Stomach (tissue), 4 donors: Measurements from ENCODE around the gene UBE3A.

ENCODE experiments used
- CTCF ChIP-seq, 7 experiments: fragments of 450-650 bp in 4 of 7; fragments of 200-600 bp in 3 of 7; sonication (generic) in 3 of 7; IDR thresholded peaks; one replicate each; pipeline ENCODE4 v1.5.1; 2016 to 2019; ENCODE audit warnings: antibody characterized with exemption in 7 of 7, control low read depth in 2 of 7, mild to moderate bottlenecking in 1 of 7
- POLR2A ChIP-seq, 4 donors: fragments of 450-650 bp; IDR thresholded peaks; one replicate each; pipeline ENCODE4 v1.6.1; 2016; ENCODE audit warnings: antibody characterized with exemption in 4 of 4, control low read depth in 2 of 4, mild to moderate bottlenecking in 1 of 4, moderate library complexity in 1 of 4
- POLR2AphosphoS5 ChIP-seq, 3 donors: sonication (generic); formaldehyde crosslinking; IDR thresholded peaks; one replicate each; pipeline ENCODE4 v1.6.1; 2016; ENCODE audit warnings: antibody characterized with exemption in 3 of 3

GRCh38 chr15:25415707-25416106 is 23.1 kb downstream of the UBE3A start:
- TF ChIP-seq CTCF (IDR thresholded peaks at IDR 0.05) = no peak
- TF ChIP-seq POLR2A (IDR thresholded peaks at IDR 0.05) = no peak
- no peak for TF ChIP-seq POLR2AphosphoS5 (IDR thresholded peaks at IDR 0.05)
